ENCODE measurements around the gene C11orf58. TPM values are rescaled to one million over a fixed set of nuclear protein-coding genes. Genes with fewer than 3 reads are reported as not detected.
A peak's percentile ranks its signal among the peaks of the same experiment; 100 is the strongest.

The C11orf58 gene
- total RNA-seq, result 100 to 1,000 TPM; 144 to 188 TPM
- 163 TPM for polyA plus RNA-seq

DNA sequence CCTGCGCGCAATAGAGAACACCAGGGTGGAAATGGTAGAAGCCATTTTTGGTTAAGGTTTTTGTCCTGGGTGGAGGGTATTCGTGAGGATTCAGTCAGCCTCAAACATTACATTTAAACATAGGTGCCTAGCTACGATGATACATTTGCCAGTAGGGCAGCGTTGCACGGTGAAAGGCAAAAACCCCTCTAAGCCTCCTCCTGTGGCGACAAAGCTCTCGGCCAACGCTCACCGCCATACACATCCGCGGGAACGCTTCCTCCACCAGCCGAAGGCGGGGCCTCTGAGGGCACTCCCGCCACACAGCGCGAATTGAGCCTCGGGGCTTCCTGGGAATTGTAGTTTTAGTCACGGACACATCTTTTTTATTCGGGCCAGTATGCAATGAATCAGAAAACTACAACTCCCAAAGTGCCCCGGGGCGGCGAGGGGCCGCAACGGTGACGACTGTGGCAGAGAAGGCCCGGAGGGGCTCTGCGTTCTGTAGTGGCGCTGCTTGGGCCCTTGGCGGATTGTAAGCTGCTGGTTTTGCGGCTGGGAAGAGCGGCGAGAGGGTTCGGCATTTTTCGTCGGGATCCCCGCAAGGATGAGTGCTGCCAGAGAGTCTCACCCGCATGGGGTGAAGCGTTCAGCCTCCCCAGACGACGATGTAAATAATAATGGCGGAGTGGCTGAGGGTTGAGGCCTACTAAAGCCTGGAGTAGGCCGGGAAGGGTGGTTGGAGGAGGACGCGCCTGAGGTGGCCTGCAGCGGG lies at the start of gene C11orf58:
Gene C11orf58 (plus strand): TSS at position 455 of the 754 bp plus-strand sequence. CDS start 132 bp downstream, at position 587.
- POLR2A ChIA-PET, result interaction anchor here (1.6 kb wide), 1 partner anchor 1657 kb away, joined by 4 read pairs; no protein-coding TSS in a partner anchor
- Histone ChIP-seq H3K27ac (ENCODE audit: low read depth, low read length) (peak within 1 kb of the TSS; percentile 100), H3K36me3 (ENCODE audit: insufficient read depth, low read length) (no peaks in the 10 kb centered on the region), H3K4me3 (ENCODE audit: low read length) (peak within 1 kb of the TSS; percentile 96), H3K9me3 (ENCODE audit: low read length) (no peaks in the 10 kb centered on the region), H3K4me1 (ENCODE audit: insufficient read depth, low read length) (peaks cover 39% of the 10 kb centered on the region), H3K27me3 (ENCODE audit: insufficient read depth, low read length, poor library complexity, severe bottlenecking) (no peaks in the 10 kb centered on the region)
- peaks cover 0 to 19% (median 3%) of the 10 kb centered on the region in 3 donors for H3K36me3 Mint-ChIP-seq
- CTCF ChIA-PET, result interaction anchor here (0.7 to 1.4 kb wide), 4 partner anchors 11 to 341 kb away, joined by 3 read pairs; no protein-coding TSS in a partner anchor
- no peak within 1 kb of the TSS for H3K4me3 Mint-ChIP-seq
- H3K9me3 Mint-ChIP-seq, result no peaks in the 10 kb centered on the region
- peaks cover 6 to 24% (median 23%) of the 10 kb centered on the region in 3 donors for H3K4me1 Mint-ChIP-seq
- no peaks in the 10 kb centered on the region for H3K27me3 Mint-ChIP-seq
- H3K27ac Mint-ChIP-seq, result peak within 1 kb of the TSS in 1 of 8 donors; percentile 24
- DNase-seq, result peak; percentile 89 to 98 (median 96)

- CTCF ChIA-PET, result no interaction called here
- no peak for DNase-seq
- Mint-ChIP-seq H3K4me1 (no peaks in the 10 kb centered on the region), H3K36me3 (no peaks in the 10 kb centered on the region), H3K9me3 (peaks cover 0 to 4% (median 0%) of the 10 kb centered on the region in 5 donors), H3K27ac (no peak overlapping the region), H3K4me3 (no peak overlapping the region), H3K27me3 (peaks cover 7 to 24% of the 10 kb centered on the region in 2 donors)
- no peak overlapping the region for H3K4me3 ChIP-seq (ENCODE audit: low read length)
- POLR2A ChIA-PET, result no interaction called here
- no peaks in the 10 kb centered on the region for H3K9me3 ChIP-seq (ENCODE audit: low read length)
- no peaks in the 10 kb centered on the region for H3K36me3 ChIP-seq (ENCODE audit: insufficient read depth, low read length)
- no peaks in the 10 kb centered on the region for H3K27me3 ChIP-seq (ENCODE audit: insufficient read depth, low read length, poor library complexity, severe bottlenecking)
- no peak overlapping the region for H3K27ac ChIP-seq (ENCODE audit: low read depth, low read length)
- no peaks in the 10 kb centered on the region for H3K4me1 ChIP-seq (ENCODE audit: insufficient read depth, low read length)
These were observed 48.4 kb upstream of the C11orf58 start for GRCh38 chr11:16690086-16690485.

DNA sequence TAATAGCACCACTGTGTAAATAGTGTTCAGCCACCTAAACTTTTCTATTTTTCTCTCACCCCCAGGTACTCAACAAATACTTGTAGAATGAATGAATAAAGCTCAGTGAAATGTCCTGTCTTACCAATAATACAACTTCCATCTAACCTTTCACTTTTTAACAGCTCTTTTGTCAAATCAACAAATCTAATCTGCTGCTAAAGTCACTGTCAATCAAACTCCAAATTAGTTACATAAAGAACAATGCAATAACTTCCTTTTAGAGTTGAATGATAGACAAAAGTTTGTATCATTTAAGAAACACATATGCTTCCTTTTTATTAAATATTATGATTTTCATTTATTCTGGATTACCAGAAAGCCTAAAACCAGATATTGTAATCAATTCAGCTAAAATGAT lies 34.7 kb upstream of the C11orf58 start:
- no peaks in the 10 kb centered on the region for H3K4me1 ChIP-seq (ENCODE audit: insufficient read depth, low read length)
- Mint-ChIP-seq H3K4me3 (no peak overlapping the region), H3K36me3 (no peaks in the 10 kb centered on the region), H3K4me1 (no peaks in the 10 kb centered on the region), H3K27ac (no peak overlapping the region), H3K27me3 (peaks cover 0 to 26% of the 10 kb centered on the region in 2 donors), H3K9me3 (no peaks in the 10 kb centered on the region)
- no peaks in the 10 kb centered on the region for H3K36me3 ChIP-seq (ENCODE audit: insufficient read depth, low read length)
- H3K27ac ChIP-seq (ENCODE audit: low read depth, low read length), result no peak overlapping the region
- H3K9me3 ChIP-seq (ENCODE audit: low read length), result no peaks in the 10 kb centered on the region
- DNase-seq, result no peak
- H3K4me3 ChIP-seq (ENCODE audit: low read length), result no peak overlapping the region
- H3K27me3 ChIP-seq (ENCODE audit: insufficient read depth, low read length, poor library complexity, severe bottlenecking), result no peaks in the 10 kb centered on the region
- ChIA-PET POLR2A (no interaction called here), CTCF (no interaction called here)

DNA sequence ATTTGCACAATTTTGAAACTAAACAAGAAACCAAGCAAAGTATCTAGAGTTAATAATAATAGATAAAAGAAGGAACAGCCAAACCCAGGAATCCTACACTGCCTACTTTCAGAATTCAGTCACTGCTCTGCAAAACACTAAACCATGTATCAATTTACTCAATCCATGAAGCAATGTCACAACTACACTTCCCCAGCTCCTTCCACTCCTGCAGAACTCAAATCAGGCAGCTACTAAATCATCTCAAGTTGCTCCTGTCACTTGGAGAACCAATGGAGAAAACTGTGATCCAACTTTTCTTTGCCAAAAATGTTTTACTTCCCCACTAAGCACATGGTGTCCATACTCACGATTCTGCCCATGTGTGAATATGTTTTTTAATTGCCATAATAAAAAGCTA lies 24.9 kb upstream of the C11orf58 start:
- Mint-ChIP-seq H3K4me1 (no peaks in the 10 kb centered on the region), H3K36me3 (peaks cover 0 to 2% (median 0%) of the 10 kb centered on the region in 3 donors), H3K4me3 (no peak overlapping the region), H3K9me3 (no peaks in the 10 kb centered on the region), H3K27me3 (peaks cover 3 to 15% of the 10 kb centered on the region in 2 donors), H3K27ac (peak overlapping the region in 1 of 8 donors; percentile 2)
- DNase-seq, result no peak
- CTCF ChIA-PET, result no interaction called here
- POLR2A ChIA-PET, result no interaction called here
- H3K27ac ChIP-seq (ENCODE audit: low read depth, low read length), result no peak overlapping the region
- H3K36me3 ChIP-seq (ENCODE audit: insufficient read depth, low read length), result no peaks in the 10 kb centered on the region
- no peaks in the 10 kb centered on the region for H3K4me1 ChIP-seq (ENCODE audit: insufficient read depth, low read length)
- H3K27me3 ChIP-seq (ENCODE audit: insufficient read depth, low read length, poor library complexity, severe bottlenecking), result no peaks in the 10 kb centered on the region
- no peak overlapping the region for H3K4me3 ChIP-seq (ENCODE audit: low read length)
- no peaks in the 10 kb centered on the region for H3K9me3 ChIP-seq (ENCODE audit: low read length)

- Histone ChIP-seq H3K36me3 (ENCODE audit: insufficient read depth, low read length) (no peaks in the 10 kb centered on the region), H3K27me3 (ENCODE audit: insufficient read depth, low read length, poor library complexity, severe bottlenecking) (no peaks in the 10 kb centered on the region), H3K4me1 (ENCODE audit: insufficient read depth, low read length) (no peaks in the 10 kb centered on the region), H3K9me3 (ENCODE audit: low read length) (no peaks in the 10 kb centered on the region), H3K27ac (ENCODE audit: low read depth, low read length) (no peak overlapping the region), H3K4me3 (ENCODE audit: low read length) (no peak overlapping the region)
- peaks cover 4 to 15% of the 10 kb centered on the region in 2 donors for H3K27me3 Mint-ChIP-seq
- CTCF ChIA-PET, result no interaction called here
- POLR2A ChIA-PET, result no interaction called here
- peaks cover 0 to 4% (median 0%) of the 10 kb centered on the region in 5 donors for H3K9me3 Mint-ChIP-seq
- H3K4me3 Mint-ChIP-seq, result no peak overlapping the region
- no peaks in the 10 kb centered on the region for H3K4me1 Mint-ChIP-seq
- DNase-seq, result no peak
- H3K27ac Mint-ChIP-seq, result no peak overlapping the region
- H3K36me3 Mint-ChIP-seq, result peaks cover 0 to 8% (median 0%) of the 10 kb centered on the region in 3 donors
These were observed 15.7 kb upstream of the C11orf58 start for GRCh38 chr11:16722581-16723344.

DNA sequence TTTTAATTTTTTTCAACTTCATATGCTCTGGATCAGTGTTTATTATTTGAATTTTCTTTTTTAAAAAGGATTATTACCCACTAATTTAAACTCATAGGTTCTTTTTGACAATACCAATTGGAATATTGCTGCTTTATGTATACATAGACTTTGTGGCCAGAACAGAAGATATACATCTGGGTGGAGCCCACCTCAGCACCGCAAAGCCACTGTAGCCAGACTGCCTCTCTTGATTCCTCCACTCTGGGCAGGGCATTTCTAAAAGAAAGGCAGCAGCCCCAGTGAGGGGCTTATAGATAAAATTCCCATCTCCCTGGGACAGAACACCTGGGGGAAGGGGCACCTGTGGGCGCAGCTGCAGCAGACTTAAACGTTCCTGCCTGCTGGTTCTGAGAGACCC lies 10.6 kb upstream of the C11orf58 start:
- ChIA-PET POLR2A (no interaction called here), CTCF (interaction anchor here (1.0 kb wide), 1 partner anchor 10 kb away, joined by 3 read pairs; no protein-coding TSS in a partner anchor)
- no peak overlapping the region for H3K4me3 Mint-ChIP-seq
- no peaks in the 10 kb centered on the region for H3K27me3 ChIP-seq (ENCODE audit: insufficient read depth, low read length, poor library complexity, severe bottlenecking)
- no peak overlapping the region for H3K27ac ChIP-seq (ENCODE audit: low read depth, low read length)
- no peak overlapping the region for H3K4me3 ChIP-seq (ENCODE audit: low read length)
- no peaks in the 10 kb centered on the region for H3K9me3 ChIP-seq (ENCODE audit: low read length)
- H3K4me1 ChIP-seq (ENCODE audit: insufficient read depth, low read length), result no peaks in the 10 kb centered on the region
- H3K36me3 ChIP-seq (ENCODE audit: insufficient read depth, low read length), result no peaks in the 10 kb centered on the region
- no peaks in the 10 kb centered on the region for H3K4me1 Mint-ChIP-seq
- peaks cover 11% of the 10 kb centered on the region in 2 donors for H3K27me3 Mint-ChIP-seq
- H3K36me3 Mint-ChIP-seq, result peaks cover 0 to 4% (median 0%) of the 10 kb centered on the region in 3 donors
- DNase-seq, result no peak
- H3K9me3 Mint-ChIP-seq, result peaks cover 0 to 3% (median 0%) of the 10 kb centered on the region in 5 donors
- H3K27ac Mint-ChIP-seq, result no peak overlapping the region

- ChIA-PET CTCF (interaction anchor here (0.7 to 1.4 kb wide), 2 partner anchors 11 to 341 kb away, joined by 3 read pairs; no protein-coding TSS in a partner anchor), POLR2A (interaction anchor here (1.6 kb wide), 1 partner anchor 1658 kb away, joined by 4 read pairs; no protein-coding TSS in a partner anchor)
- no peak for DNase-seq
- peak overlapping the region; percentile 96 for H3K4me3 ChIP-seq (ENCODE audit: low read length)
- peak overlapping the region; percentile 100 for H3K27ac ChIP-seq (ENCODE audit: low read depth, low read length)
- no peak overlapping the region for H3K27ac Mint-ChIP-seq
- no peaks in the 10 kb centered on the region for H3K36me3 ChIP-seq (ENCODE audit: insufficient read depth, low read length)
- no peak overlapping the region for H3K4me3 Mint-ChIP-seq
- H3K9me3 Mint-ChIP-seq, result no peaks in the 10 kb centered on the region
- H3K36me3 Mint-ChIP-seq, result peaks cover 0 to 16% (median 0%) of the 10 kb centered on the region in 3 donors
- peaks cover 35% of the 10 kb centered on the region for H3K4me1 ChIP-seq (ENCODE audit: insufficient read depth, low read length)
- no peaks in the 10 kb centered on the region for H3K9me3 ChIP-seq (ENCODE audit: low read length)
- no peaks in the 10 kb centered on the region for H3K27me3 ChIP-seq (ENCODE audit: insufficient read depth, low read length, poor library complexity, severe bottlenecking)
- peaks cover 6 to 19% (median 19%) of the 10 kb centered on the region in 3 donors for H3K4me1 Mint-ChIP-seq
- no peaks in the 10 kb centered on the region for H3K27me3 Mint-ChIP-seq
These were observed 642 bp upstream of the C11orf58 start for GRCh38 chr11:16737818-16738192.

All from CD8-positive, alpha-beta memory T cell (primary cell).